GM12874 (cell line): Measurements from ENCODE around the gene KRI1.

Experiments used
- TF ChIP-seq, protein P1 (sequence below): IDR thresholded peaks from 2 replicates; pipeline ENCODE4 v1.5.1; 2011; ENCODE audit warnings: low read depth, mild to moderate bottlenecking, control low read depth, low read length, moderate library complexity; ENCODE audit not compliant: insufficient read depth

KRI1 gene

DNA sequence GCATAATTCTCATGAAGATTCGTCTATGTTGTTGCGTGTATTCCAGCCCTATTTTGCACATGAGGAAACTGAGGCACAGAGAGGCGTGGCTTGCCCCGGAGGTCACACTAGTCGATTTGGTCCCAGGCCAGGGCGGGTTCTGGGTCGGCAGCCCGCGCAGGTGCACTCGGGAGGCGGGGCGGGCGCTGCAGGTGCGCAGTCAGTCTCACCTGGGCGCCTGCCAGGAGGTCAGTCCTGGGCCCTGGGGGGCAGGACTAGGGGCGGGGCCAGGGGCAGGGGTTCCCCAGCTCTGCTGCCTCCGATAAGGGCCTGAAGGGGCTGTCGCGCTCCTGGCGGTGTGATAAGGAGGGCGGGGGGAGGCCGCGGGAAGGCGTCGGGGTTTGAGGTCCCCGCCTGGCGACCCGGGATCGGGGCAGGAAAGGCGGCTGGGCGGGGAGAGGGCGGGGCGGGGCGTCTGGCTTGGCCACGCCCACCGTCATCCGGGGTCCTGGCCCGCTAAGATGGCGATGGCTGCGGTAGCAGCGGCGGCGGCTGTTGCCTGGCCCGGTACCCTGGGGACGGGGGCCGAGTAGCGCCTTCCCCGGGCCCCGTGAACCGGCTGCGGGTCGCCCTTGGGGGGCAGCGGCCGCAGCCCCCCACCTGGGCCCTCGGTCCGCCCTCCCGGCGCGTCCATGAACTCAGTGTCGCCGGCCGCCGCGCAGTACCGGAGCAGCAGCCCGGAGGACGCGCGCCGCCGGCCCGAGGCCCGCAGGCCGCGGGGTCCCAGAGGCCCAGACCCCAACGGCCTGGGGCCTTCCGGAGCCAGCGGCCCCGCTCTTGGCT is 22.2 kb downstream of the KRI1 start, which contains the start of gene ATG4D:
Gene ATG4D, plus strand, starts transcription at position 485 of the 822 bp plus-strand sequence. Its CDS starts 187 bp downstream, at position 672.
- TF ChIP-seq, protein P1, sequence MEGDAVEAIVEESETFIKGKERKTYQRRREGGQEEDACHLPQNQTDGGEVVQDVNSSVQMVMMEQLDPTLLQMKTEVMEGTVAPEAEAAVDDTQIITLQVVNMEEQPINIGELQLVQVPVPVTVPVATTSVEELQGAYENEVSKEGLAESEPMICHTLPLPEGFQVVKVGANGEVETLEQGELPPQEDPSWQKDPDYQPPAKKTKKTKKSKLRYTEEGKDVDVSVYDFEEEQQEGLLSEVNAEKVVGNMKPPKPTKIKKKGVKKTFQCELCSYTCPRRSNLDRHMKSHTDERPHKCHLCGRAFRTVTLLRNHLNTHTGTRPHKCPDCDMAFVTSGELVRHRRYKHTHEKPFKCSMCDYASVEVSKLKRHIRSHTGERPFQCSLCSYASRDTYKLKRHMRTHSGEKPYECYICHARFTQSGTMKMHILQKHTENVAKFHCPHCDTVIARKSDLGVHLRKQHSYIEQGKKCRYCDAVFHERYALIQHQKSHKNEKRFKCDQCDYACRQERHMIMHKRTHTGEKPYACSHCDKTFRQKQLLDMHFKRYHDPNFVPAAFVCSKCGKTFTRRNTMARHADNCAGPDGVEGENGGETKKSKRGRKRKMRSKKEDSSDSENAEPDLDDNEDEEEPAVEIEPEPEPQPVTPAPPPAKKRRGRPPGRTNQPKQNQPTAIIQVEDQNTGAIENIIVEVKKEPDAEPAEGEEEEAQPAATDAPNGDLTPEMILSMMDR, result no peak

DNA sequence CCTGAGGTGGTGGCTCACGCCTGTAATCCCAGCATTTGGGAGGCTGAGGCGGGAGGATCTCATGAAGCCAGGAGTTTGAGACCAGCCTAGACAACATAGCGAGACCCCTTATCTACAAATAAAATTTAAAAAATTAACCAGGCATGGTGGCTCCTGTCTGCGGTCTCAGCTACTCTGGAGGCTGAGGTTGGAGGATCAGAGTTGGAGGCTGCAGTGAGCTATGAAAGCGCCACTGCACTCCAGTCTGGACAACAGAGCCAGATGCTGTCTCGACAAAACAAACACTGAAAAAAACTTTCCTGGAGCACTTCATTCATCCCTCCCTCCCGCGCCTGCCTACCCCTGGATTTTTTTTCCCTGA is 22.8 kb downstream of the KRI1 start:
- TF ChIP-seq, protein P1, result no peak

DNA sequence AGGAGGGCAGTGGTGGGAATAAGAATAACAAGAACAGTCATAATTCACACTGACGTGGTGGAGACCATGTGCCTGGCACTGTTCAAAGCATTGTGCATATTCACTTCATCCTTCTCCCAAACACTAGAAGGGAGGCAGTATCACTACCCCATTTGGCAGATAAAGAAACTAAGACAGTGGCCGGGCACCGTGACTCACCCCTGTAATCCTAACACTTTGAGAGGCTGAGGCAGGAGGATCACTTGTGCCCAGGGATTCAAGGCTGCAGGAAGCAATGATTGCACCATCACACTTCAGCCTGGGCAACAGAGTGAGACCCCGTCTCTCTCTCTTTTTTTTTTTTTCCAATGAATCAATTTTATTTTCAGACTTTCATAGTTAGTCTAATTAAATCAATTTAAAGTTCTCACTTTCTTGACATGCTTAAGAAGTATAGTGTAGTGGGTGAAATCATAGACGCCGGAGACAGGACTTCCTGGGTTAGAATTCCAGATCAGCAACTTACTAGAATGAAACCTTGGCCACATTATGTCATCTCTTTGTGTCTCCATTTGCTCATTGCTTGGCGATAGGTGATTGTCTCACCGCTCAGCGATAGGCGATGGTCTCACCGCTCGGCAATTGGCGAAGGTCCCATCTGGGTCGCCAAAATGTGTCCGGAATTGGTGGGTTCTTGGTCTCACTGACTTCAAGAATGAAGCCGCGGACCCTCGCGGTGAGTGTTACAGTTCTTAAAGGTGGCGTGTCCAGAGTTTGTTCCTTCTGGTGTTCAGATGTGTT is 27.4 kb downstream of the KRI1 start:
- TF ChIP-seq, protein P1, result no peak

DNA sequence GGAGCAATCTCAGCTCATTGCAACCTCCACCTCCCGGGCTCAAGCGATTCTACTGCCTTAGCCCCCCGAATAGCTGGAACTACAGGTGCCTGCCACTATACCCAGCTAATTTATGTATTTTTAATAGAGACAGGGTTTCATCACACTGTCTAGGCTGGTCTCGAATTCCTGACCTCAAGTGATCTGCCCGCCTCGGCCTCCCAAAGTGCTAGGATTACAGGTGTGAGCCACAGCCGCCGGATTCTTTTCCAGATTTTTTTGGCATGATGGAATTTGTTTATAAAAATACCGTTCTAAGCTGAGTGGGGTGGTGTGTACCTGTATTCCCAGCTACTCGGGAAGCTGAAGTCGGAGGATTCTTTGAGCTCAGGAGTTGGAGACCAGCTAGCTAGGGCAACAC is 28.1 kb downstream of the KRI1 start:
- TF ChIP-seq, protein P1, result no peak

DNA sequence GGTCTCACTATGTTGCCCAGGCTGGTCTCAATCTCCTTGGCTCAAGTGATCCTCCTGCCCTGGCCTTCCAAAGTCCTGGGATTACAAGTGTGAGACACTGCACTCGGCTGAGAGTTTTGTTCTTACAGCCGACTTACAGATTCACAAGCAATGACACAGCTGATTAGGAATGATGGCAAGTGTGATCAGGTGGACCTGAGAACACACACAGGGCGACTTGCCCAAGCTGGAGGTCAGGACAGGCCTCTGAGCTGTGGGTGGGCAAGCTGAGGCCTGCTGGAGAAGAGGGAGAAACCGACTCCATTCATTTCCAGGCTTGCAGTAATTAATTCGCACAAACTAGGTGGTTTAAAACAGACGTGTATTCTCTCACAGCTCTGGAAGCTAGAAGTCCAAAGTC is 30.2 kb downstream of the KRI1 start:
- TF ChIP-seq, protein P1, result no peak

DNA sequence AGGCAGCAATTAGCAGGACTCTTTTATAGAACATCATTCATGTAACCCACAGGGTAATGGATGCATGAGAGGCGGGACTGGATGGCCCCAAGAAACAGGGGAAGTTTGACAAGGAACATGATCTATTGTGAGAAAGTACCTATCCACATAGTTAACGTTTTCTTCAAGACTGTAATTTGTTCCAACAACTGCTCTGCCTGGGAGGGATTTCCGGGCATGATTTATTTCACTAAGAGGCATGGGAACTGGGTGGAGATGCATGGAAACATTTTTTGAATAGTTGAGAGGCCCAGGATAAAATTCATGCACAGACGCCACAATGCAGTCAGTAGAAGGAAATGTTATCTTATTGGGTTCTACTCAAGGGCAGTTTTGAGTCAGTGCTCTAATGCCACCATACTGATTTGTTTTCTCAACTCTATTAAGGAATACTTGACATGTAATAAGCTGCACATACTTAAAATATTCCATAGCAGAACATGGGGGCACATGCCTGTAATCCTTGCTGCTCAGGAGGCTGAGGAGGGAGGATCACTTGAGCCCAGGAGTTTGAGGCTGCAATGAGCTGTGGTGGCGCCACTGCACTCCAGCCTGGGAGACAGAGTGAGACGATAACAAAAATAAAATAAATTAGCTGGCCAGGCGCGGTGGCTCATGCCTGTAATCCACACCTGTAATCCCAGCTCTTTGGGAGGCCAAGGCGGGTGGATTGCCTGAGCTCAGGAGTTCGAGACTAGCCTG is 32.0 kb downstream of the KRI1 start:
- TF ChIP-seq, protein P1, result no peak

DNA sequence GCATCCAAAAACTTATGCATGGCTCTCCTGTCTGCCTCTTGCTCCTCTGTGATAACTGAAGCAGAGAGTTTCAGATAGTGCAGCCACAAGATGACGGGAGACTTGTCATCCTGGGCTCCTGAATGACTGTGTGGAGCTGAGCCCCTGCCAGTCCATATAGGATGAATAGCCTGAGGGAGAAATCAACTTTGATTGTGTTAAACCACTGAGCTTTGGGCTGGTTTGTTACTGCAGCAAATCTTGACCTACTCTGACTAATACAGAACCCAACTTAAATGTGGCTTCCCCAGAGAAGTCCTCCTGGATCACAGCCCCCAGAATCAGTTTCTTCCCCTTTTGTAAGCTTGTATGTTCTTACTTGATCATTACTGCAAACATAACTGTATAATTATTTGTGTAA is 33.4 kb downstream of the KRI1 start:
- TF ChIP-seq, protein P1, result no peak
